ENCODE measurements around the gene RFT1. TPM values are rescaled to one million over a fixed set of nuclear protein-coding genes. Genes with fewer than 3 reads are reported as not detected.

RFT1 gene
- polyA plus RNA-seq, 1 donor (not counting 4 experiments of a cell fraction or from before 2014, with no cell fraction given), result 34.4 TPM

- dilution Hi-C loops (cut with MboI; ENCODE audit: extremely low pct_ligation_motif_present, low sequenced_read_pairs), result no loop called here
- Histone ChIP-seq H3K27me3 (ENCODE audit: control insufficient read depth, extremely low read depth, insufficient read depth, low read length) (no peaks in the 10 kb centered on the region), H3K9me3 (ENCODE audit: control insufficient read depth, low read depth, low read length) (no peaks in the 10 kb centered on the region), H3K27ac (ENCODE audit: control insufficient read depth, insufficient read depth, low read length) (no peak overlapping the region), H3K36me3 (ENCODE audit: control insufficient read depth in 2 of 2, extremely low read depth in 1 of 2, insufficient read depth in 2 of 2, low read length in 2 of 2) (peaks cover 21 to 43% of the 10 kb centered on the region in 2 experiments), H3K79me2 (ENCODE audit: control insufficient read depth, insufficient read depth, low read length) (no peaks in the 10 kb centered on the region), H3K4me3 (ENCODE audit: control insufficient read depth in 2 of 3, extremely low read depth in 1 of 3, insufficient read depth in 2 of 3, low read depth in 1 of 3, low read length in 3 of 3) (no peak overlapping the region), H2AFZ (ENCODE audit: control insufficient read depth, low read length) (no peak overlapping the region), H3K4me2 (ENCODE audit: control insufficient read depth, extremely low read depth, insufficient read depth, low read depth, low read length) (no peak overlapping the region), H4K20me1 (ENCODE audit: control insufficient read depth, extremely low read depth, insufficient read depth, low read length) (peaks cover 2% of the 10 kb centered on the region), H3K4me1 (ENCODE audit: control insufficient read depth, extremely low read depth, insufficient read depth, low read length) (no peaks in the 10 kb centered on the region), H3K9me1 (ENCODE audit: control insufficient read depth, extremely low read depth, insufficient read depth, low read length) (no peaks in the 10 kb centered on the region), H3K9ac (ENCODE audit: control insufficient read depth, extremely low read depth, insufficient read depth, low read length) (no peak overlapping the region)
- TF ChIP-seq EZH2 (IDR thresholded peaks at IDR 0.05; ENCODE audit: low read length) (no peak), CTCF (optimal IDR thresholded peaks at IDR 0.05 in 1 of 3, IDR thresholded peaks at IDR 0.05 in 1 of 3, conservative IDR thresholded peaks at IDR 0.05 in 1 of 3; ENCODE audit: extremely low read depth in 1 of 3, insufficient read depth in 2 of 3, low read length in 3 of 3) (no peak)
- DNase-seq (ENCODE audit: low read depth, low spot score), result no peak
- no peak for FAIRE-seq
Observed at GRCh38 chr3:53178246-53178645, 48.0 kb upstream of the RFT1 start.

GRCh38 chr3:53175613-53176540 lies 45.6 kb upstream of the RFT1 start:
- Histone ChIP-seq H3K4me2 (ENCODE audit: control insufficient read depth, extremely low read depth, insufficient read depth, low read depth, low read length) (no peak overlapping the region), H3K27ac (ENCODE audit: control insufficient read depth, insufficient read depth, low read length) (no peak overlapping the region), H3K4me1 (ENCODE audit: control insufficient read depth, extremely low read depth, insufficient read depth, low read length) (no peaks in the 10 kb centered on the region), H4K20me1 (ENCODE audit: control insufficient read depth, extremely low read depth, insufficient read depth, low read length) (peaks cover 2% of the 10 kb centered on the region), H3K9me1 (ENCODE audit: control insufficient read depth, extremely low read depth, insufficient read depth, low read length) (no peaks in the 10 kb centered on the region), H3K9me3 (ENCODE audit: control insufficient read depth, low read depth, low read length) (no peaks in the 10 kb centered on the region), H3K79me2 (ENCODE audit: control insufficient read depth, insufficient read depth, low read length) (no peaks in the 10 kb centered on the region), H3K9ac (ENCODE audit: control insufficient read depth, extremely low read depth, insufficient read depth, low read length) (no peak overlapping the region), H3K36me3 (ENCODE audit: control insufficient read depth in 2 of 2, extremely low read depth in 1 of 2, insufficient read depth in 2 of 2, low read length in 2 of 2) (peaks cover 10 to 28% of the 10 kb centered on the region in 2 experiments), H3K4me3 (ENCODE audit: control insufficient read depth in 2 of 3, extremely low read depth in 1 of 3, insufficient read depth in 2 of 3, low read depth in 1 of 3, low read length in 3 of 3) (no peak overlapping the region), H2AFZ (ENCODE audit: control insufficient read depth, low read length) (no peak overlapping the region), H3K27me3 (ENCODE audit: control insufficient read depth, extremely low read depth, insufficient read depth, low read length) (no peaks in the 10 kb centered on the region)
- TF ChIP-seq CTCF (optimal IDR thresholded peaks at IDR 0.05 in 1 of 3, IDR thresholded peaks at IDR 0.05 in 1 of 3, conservative IDR thresholded peaks at IDR 0.05 in 1 of 3; ENCODE audit: extremely low read depth in 1 of 3, insufficient read depth in 2 of 3, low read length in 3 of 3), result no peak
- TF ChIP-seq EZH2 (IDR thresholded peaks at IDR 0.05; ENCODE audit: low read length), result no peak
- FAIRE-seq (no peak), DNase-seq (ENCODE audit: low read depth, low spot score) (no peak)
- dilution Hi-C loops (cut with MboI; ENCODE audit: extremely low pct_ligation_motif_present, low sequenced_read_pairs), result no loop called here

All from keratinocyte (primary cell).